GM21529 (cell line): ENCODE results near the gene LCE6A.

Source experiments
- ATAC-seq: cut with Tn5 transposase; IDR thresholded peaks from one replicate; pipeline ENCODE4 v1.9.1; 2021; ENCODE audit not compliant: unreplicated experiment

Gene LCE6A, protein sequence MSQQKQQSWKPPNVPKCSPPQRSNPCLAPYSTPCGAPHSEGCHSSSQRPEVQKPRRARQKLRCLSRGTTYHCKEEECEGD

DNA sequence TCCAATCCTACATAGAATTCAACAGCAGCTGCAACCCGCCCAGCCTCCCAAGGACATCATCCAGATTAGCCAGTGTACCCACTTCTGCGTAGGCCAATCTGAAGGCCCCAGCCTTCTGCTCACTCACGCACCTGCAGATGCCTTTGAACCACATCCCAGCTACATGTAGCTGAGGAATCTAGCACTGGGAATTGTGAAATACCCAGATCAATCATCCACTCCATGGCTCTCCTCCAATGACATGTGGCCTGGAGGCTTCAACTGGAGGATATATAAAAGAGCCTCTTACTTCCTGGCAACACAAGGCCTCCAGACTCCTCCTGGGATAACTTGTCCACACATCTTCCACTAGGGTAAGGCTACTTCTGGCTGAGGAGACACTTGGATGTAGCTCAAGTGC, at the start of gene LCE6A:
Gene LCE6A (plus strand): TSS at position 301 of the 400 bp plus-strand sequence. CDS start 665 bp downstream, outside the sequence.
- ATAC-seq, result no peak

DNA sequence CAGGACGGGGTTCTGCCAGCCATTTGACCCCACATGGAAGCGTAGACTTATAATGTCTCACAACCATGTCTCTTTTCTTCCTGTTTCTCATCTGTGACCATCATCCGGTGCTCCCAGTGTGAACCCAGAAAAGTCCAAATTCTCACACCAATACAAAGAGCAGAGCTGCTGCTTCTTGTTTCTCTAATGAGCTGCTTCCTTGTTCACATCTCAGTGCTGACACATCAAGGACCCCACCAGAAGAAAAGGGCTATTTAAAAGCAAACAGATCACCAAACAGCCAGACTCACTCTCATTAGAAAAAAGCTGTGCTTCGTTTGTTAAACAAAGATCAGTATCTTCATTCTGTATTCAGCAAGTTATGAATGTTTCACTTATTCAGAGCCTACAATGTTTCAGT, 47.0 kb upstream of the LCE6A start:
- no peak for ATAC-seq

DNA sequence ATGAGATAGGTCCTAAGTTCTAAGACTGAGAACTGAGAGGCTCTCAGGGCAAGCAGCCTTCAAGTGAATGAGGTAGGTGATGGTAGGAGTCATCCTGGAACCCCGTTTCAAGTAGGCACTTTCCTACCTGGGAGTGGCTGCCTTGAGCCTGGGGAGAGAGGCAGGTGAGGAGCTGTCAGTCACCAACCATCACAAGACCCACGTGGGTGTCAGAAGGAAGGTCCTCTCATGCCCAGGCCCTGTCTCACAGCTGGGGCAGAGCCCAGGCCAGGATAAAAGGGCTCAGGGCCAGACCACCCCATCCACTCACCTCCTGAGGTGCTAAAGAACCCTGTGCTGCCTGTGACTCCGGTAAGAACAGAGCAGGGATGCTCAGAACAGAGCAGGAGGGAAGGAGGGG, 46.2 kb upstream of the LCE6A start, which contains the start of gene LCE1D:
Gene LCE1D (plus strand): TSS at position 301 of the 400 bp plus-strand sequence. CDS start 1,074 bp downstream, outside the sequence.
- no peak for ATAC-seq

DNA sequence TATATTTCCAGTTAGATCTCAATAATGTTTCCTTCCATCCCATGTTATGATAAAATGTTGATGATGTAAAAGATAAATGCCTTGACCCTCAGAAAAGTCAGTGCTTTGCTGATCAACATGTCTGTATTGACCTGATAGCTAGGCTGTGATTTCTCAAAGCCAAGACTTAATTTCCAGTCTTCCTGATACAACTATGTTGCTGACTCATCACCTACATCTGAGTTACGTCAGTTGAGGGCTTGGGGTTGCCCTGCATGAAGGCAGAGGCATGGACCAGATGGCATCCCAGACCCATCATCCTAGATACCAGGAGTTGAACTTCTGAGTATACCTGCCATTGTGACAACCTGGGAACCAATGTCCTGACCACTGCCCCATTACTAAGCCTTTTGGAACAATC, 41.3 kb upstream of the LCE6A start:
- no peak for ATAC-seq

DNA sequence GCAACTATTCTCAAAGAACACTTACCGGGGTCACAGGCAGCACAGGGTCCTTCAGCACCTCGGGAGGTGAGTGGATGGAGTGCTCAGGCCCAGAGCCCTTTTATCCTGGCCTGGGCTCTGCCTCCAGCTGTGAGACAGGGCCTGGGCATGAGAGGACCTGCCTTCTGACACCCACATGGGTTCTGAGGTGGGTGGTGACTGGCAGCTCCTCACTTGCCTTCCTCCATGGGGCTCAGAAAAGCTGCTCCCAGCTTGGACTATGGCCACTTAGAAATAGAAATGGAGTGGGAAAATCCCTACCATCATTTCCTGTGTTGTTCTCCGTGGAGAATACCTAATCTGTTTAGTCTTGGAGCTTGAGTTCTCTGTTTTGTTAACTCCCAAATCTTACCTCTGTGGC, 36.1 kb upstream of the LCE6A start, which contains the start of gene LCE1C:
Gene LCE1C (minus strand): TSS at position 76 of the 400 bp plus-strand sequence. CDS start 1,173 bp downstream, outside the sequence.
- ATAC-seq, result no peak

DNA sequence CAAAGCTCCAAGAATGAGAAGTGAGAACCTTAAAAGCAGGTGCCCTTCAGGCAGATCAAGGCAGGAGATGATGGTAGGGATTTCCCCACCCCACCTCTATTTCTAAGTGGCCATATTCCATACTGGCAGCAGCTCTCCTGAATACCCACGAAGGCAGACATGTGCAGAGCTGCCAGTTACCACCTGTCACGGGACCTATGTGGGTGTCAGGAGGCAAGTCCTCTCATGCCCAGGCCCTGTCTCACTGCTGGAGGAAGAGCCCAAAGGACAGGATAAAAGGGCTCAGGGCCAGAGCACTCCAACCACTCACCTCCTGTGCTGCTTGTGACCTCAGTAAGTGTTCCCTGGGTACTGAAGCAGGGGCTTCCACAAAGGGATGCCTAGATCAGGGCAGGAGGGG, 31.6 kb upstream of the LCE6A start:
- ATAC-seq, result no peak

DNA sequence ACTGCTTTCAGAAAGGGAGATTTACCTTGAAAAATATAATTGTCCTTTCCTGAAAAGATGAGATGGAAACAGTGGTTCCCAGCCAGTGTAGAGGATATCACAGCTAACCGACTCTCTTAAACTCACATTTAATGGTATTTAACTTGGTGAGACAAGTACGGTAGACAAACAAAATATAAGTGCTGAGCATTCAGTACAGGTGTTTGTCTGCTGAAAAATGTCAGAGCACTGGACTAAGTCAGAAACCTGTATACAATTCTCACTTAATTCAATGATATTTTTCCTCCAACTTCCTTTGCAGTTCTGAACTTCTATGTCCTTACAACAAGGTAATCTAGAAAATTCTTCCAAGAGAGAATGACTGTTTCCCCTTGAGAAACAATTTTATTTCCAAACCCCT, 31.0 kb upstream of the LCE6A start, which contains the start of gene LCE1B:
Gene LCE1B (plus strand): TSS at position 301 of the 400 bp plus-strand sequence. CDS start 476 bp downstream, outside the sequence.
- no peak for ATAC-seq

DNA sequence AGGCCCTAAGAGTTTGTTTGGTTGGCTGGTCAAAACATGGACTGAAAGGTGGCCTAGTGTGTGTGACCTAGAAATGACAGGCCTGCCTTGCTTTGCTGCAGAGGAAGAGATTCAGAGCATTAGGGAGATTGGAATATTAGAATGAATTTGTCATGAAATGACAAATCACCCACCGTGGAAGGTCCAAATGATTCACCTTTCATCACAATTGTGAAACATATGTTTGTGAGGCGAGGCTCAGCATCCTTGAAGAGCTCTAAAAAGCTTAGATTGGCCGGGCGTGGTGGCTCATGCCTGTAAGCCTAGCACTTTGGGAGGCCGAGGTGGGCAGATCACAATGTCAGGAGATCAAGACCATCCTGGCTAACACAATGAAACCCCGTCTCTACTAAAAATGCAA, 25.3 kb upstream of the LCE6A start:
- ATAC-seq, result no peak

DNA sequence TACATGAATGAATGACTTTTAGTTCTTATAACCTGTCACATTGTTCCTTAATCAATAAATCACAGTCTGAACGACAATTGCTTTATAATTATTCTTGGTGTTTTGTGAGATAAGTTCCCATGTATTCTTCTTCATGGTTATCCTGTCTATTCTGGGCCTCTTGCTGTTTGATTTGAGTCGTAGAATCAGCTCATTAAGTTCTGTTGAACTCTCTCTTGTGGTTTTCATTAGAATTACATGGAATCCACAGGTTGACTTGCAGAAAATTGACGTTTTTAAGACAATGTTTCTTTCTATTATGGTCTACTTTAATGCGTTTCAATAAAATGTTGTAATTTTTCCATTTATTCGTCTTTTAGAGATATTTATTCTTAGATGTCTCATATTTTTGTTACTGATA, 19.4 kb upstream of the LCE6A start:
- ATAC-seq, result no peak

DNA sequence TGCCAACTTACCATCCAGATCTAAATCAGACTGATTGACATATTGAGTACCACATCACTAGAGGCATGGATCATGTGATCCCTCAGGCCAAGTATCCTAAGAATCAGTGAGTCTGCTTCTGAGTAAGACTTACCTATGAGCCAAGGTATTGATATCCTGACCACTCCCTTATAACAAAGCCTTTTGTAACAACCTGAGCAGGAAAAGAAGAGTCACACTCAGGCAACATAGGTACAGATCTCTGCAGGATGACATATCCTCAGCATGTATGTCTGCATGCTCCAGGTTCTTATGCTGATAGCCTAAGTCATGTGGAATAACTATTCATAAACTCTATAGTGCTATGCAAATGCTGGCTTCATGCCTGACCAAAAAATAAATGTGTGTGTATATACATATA, 17.7 kb upstream of the LCE6A start:
- no peak for ATAC-seq

DNA sequence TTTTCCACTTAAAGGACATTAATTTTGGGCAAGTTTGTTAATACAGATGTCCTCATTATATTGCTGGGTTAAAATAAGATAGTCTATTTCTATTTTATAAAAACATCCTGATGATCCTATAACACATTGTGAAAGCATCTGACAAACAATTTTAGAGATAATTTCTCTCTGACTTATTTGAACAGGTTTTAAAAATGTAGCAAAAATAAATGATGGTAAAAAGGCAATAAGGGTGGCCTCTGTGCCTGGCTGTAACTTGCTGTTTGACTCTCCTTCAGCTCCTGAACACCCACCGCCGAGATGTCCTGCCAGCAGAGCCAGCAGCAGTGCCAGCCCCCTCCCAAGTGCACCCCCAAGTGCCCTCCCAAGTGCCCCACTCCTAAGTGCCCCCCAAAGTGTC, 15.5 kb upstream of the LCE6A start, which contains the start of gene LCE1A:
Gene LCE1A (plus strand): TSS at position 301 of the 400 bp plus-strand sequence. CDS start 0 bp downstream, at position 301.
- no peak for ATAC-seq

DNA sequence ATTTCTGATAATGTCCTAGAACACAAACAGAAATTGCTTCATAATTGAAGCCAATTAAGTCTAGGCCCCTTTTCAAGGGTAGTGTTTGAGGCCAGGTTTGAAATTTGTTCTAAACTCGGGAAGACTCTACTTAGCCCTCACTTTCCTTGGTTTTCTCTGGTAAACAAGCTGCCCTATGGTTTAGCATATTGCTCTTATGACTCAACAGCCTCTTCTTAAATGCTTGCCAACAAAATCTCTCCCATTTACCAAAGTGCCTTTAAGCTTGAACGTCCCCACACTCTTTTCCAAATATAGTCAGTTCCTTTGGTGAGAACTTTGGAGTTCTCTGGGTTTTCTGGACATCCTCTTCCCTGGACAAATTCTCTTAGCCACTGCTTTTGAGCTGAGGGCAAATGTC, 5.8 kb upstream of the LCE6A start:
- no peak for ATAC-seq

DNA sequence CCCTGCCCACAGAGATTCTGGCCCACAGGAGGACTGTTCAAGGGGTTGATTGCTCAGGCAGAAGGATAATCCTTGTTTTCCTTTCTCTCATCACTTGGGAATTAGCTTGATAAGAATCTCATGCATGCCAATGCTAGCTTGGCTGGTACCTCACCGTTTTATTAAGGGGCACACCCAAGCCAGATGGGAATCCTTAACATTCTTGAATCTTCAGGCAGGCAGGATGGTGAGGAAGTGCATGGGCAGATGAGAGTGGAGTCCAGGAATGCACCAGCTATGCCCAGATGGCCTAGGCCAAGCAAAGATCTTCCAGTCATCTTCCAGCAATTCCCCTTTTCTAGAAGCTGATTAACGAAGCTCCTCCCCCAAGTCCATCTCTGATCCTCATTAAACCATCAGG, 13.0 kb downstream of the LCE6A start:
- ATAC-seq, result no peak

DNA sequence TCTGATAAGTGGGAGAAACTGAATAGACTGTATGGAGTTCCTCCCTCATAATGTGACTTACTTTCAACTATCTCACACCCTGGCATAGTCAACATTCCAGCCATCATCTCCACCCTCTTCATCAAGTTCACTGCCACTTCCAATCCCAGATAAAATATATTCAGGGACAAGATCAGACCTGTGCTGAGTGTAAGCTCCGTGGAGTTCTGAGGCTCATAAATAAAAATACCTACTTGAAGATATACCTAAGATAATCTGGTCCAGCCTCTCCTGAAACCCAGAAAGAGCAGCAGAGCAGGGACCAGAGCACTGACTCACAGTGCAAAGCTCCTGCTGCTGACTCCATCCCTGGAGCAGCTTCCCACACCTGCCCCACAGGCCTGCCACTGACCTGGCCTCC, 15.4 kb downstream of the LCE6A start:
- ATAC-seq, result no peak

DNA sequence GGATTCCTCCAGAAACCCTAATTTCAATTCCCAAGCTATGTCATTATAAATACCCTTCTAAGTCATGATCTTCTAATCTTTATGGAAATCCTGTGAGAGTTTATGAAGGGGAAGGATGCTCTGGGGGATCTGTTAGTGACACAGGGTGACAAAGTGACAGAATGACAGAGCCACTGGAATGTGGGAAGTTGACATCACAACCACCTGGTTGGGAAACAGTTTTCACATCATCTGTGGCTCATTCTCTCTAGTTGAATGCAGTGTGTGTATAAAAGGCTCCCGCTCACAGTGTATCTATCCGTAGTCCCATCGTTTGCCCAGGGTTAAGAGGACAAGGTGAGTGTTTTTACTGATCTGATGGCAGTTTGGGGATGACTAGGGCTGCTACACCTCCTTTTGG, 17.0 kb downstream of the LCE6A start, which contains the start of gene LCE7A:
Gene LCE7A (plus strand): TSS at position 301 of the 400 bp plus-strand sequence. CDS start 702 bp downstream, outside the sequence.
- ATAC-seq, result no peak

DNA sequence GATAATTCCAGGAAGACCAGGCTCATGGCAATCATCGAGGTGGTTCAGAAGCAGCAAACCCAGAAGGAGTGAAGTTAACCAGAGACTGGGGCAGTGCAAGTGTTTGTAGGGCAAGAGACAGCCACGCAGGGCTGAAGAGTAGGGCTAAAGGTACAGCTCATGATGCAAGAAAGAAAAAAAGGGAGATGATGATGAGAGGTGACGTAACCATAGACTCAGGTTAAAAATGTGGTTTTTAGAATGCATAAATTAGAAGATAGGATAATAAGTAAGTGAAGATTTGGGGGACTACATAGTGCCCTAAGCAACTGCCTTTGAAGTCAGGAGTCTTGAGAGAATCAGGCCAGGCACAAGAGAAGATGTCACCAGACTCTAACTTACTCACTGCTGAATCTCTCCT, 17.5 kb downstream of the LCE6A start:
- ATAC-seq, result no peak

DNA sequence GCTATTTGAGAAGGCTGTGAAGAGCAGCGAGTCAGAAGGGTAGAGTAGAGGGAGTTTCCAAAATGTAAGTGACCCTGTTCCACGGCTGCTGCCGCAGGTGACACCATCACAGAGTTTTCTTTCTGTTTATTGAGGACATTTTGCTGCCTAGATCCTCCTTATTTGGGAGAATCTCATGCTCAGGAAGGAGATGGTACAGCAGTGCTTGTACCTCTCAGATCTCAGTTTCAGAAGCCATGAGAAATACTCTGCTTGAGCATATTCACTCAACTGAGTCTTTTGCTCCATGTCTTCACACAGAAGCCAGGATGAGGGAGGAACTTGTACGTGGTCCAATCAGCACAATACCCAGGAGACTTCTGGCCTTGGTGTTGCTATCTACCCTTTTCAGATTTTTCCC, 18.7 kb downstream of the LCE6A start:
- no peak for ATAC-seq

DNA sequence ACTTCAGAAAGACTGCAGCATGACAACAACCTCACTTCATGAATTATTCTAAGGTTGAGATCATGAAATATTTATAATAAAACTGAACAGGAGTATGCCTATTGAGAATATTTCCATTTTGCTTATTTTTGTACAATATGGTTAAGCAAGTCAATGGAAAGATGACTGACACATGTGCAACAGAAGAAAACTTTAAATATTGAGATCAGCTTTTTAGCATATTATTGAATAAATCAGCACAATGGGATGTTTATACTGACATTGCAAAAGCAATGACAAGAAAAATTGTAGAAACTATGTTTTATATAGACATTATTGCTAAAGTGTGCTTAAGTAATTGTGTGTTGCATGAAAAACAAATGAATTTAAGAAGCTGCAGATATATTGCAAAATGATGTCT, 21.8 kb downstream of the LCE6A start:
- no peak for ATAC-seq

DNA sequence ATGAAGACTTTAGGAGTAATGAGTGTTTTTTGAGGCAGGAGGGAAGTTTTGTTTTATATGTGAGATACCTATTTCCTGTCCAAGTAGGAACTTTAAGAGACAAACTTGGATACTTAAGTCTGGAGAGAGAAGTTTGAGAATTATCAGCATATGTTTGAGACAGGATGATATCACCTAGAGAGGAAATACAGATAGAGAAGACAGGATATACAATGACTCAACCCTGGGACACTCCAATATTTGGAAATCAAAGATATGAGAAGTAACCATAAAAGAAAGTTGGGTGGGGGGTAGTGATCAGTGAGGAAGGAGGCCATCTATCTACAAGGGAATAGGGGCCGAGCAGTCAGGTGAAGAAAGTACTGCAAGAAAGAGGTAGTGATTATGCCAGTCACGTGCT, 23.7 kb downstream of the LCE6A start:
- ATAC-seq, result no peak

DNA sequence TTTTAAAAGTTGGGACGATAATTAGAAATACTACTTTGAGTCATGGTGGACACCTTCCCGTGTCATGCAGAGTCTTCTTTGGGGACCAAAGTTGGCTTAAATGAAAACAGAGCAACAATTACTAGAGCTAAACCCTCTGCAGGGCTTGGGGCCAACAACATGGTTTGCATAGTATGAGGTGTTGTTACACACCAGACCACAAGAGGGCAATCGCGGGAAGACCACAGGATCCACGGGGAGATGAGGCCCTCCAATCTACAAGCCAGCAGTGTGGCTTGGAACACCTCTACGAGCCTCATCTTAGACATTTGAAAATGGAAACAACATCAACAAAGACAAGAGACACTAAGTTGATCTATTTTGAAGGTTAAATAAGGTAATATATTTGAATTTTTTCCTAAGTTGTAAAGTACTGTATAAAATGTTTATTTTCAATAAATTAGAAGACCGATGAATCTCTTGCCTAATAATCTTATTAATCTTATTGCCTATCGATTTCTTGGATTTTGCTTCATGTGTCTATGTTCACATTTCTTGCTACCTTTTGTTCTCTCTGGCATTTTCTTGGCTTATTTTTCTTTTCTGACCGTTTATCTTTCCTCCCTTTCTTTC, 27.3 kb downstream of the LCE6A start:
- peak; percentile 55 for ATAC-seq

DNA sequence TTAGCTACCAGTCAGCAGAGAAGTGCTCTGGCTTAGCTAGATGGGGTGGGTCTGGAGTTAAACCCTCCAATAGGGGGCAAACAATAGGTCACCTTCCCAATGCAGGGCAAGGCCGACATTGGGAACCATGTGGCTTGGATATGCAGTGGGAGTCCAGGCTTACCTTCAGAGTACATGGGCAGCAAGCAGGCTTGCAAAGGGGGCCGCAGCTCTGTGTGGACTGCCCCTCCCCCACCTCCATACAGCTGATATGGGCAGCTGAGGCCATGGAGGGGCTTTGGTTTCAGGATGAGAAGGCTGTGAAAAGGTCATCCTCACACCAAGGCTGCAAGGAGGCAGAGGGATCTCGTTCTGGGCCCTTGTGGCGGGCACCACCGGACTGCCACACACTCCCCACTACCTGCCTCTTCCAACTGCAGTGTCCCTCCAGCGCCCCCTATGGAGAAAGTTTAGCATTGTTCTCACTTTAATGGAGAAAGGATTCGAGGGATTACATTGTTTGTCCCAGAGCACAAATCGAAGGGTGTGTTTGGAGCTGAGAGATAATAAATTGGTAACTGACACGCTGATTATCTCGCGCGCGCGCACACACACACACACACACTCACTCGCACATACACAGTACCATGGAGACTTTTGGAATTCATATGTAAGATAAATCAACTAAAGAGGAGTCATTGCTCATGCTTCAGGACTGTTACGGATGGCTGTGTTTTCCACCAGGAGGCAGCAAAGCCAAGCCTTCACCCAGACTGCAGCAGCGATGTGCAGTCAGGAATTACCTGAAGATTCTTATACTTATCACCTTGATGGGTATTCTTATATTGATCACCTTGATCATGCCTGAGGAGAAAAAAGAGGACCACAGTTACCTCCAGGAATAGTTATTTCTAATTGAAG, 28.4 kb downstream of the LCE6A start:
- no peak for ATAC-seq

DNA sequence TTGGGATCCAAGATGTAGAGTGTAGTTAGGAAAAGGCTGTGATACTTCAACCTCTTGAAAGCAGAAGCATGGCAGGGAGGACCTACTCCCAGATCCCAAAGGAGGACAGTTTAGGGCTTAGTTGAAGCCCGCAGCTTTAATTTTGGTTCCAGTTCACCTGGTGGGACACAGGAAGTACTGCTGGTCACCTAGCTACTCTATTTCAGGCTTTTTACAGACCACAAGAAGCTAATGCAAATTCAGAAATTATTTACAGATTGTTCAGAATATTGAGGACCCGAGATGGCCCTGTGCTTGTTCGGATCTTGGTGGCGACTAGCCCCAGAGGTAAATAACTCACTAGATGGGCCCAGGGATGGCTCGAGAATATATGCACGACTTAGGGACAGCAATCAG, 29.1 kb downstream of the LCE6A start:
- ATAC-seq, result no peak
